WTC11 (cell line): ENCODE measurements around the gene CD37. TPM values are rescaled to one million over a fixed set of nuclear protein-coding genes. Genes with fewer than 3 reads are reported as not detected.

ENCODE experiments used
- ATAC-seq: fragments of 200-7000 bp; cut with Tn5 transposase; 2 replicates; pipeline ENCODE4 v1.10.0; 2021; ENCODE audit warnings: mild to moderate bottlenecking, moderate library complexity
- CTCF ChIA-PET: fragments of 300-600 bp; sonication (Branson Sonifier 250); formaldehyde crosslinking; loops from one replicate; lab custom pipeline; 2021; ENCODE audit warnings: antibody characterized with exemption; lab: Charles Lee
- POLR2A ChIA-PET: fragments of 350-600 bp; sonication (Branson Sonifier 250); formaldehyde crosslinking; loops from one replicate; lab custom pipeline; 2021; ENCODE audit warnings: antibody characterized with exemption; lab: Charles Lee
- DNase-seq: peaks from one replicate; pipeline ENCODE4 v3.0.0; 2021; ENCODE audit warnings: low spot score
- H3K27ac Mint-ChIP-seq: 2 replicates; pipeline ENCODE4 v1.8.0; 2021; ENCODE audit warnings: mixed read lengths
- H3K27me3 Mint-ChIP-seq: 2 replicates; pipeline ENCODE4 v1.8.0; 2021; ENCODE audit warnings: low read depth, mild to moderate bottlenecking, moderate library complexity, mixed read lengths
- H3K36me3 Mint-ChIP-seq: 2 replicates; pipeline ENCODE4 v1.8.0; 2021; ENCODE audit warnings: mixed read lengths
- H3K4me1 Mint-ChIP-seq: 2 replicates; pipeline ENCODE4 v1.8.0; 2022; ENCODE audit warnings: mixed read lengths
- H3K4me3 Mint-ChIP-seq: 2 replicates; pipeline ENCODE4 v1.8.0; 2021; ENCODE audit warnings: mild to moderate bottlenecking, moderate library complexity, mixed read lengths
- H3K9me3 Mint-ChIP-seq: 2 replicates; pipeline ENCODE4 v1.8.0; 2021; ENCODE audit warnings: mixed read lengths
- CBFB ChIP-seq: sonication (generic); formaldehyde crosslinking; IDR thresholded peaks from 2 replicates; pipeline ENCODE4 v1.8.1; 2022; ENCODE audit warnings: mild to moderate bottlenecking, low read depth, missing genetic modification reagents
- EMX1 ChIP-seq: fragments of 250-450 bp; sonication (Bioruptor Pico); IDR thresholded peaks from 2 replicates; pipeline ENCODE4 v1.8.0; 2021; ENCODE audit warnings: mild to moderate bottlenecking
- IRF2 ChIP-seq: sonication (generic); formaldehyde crosslinking; IDR thresholded peaks from 2 replicates; pipeline ENCODE4 v1.8.0; 2022; ENCODE audit warnings: low read depth, missing genetic modification reagents, borderline replicate concordance
- JAZF1 ChIP-seq: fragments of 250-450 bp; sonication (Bioruptor Pico); IDR thresholded peaks from 2 replicates; pipeline ENCODE4 v1.9.0; 2021; ENCODE audit warnings: moderate library complexity, mild to moderate bottlenecking, inconsistent platforms
- KAT7 ChIP-seq: sonication (generic); formaldehyde crosslinking; IDR thresholded peaks from 2 replicates; pipeline ENCODE4 v1.8.1; 2023; ENCODE audit warnings: missing genetic modification reagents, mild to moderate bottlenecking, borderline replicate concordance
- NFYB ChIP-seq: sonication (generic); formaldehyde crosslinking; conservative IDR thresholded peaks from 2 replicates; pipeline ENCODE4 v1.8.0; 2022; ENCODE audit warnings: low read depth, missing genetic modification reagents
- NR3C1 ChIP-seq: sonication (generic); formaldehyde crosslinking; conservative IDR thresholded peaks from 2 replicates; pipeline ENCODE4 v1.8.1; 2023; ENCODE audit warnings: low read depth, mild to moderate bottlenecking, missing genetic modification reagents
- SMAD3 ChIP-seq: sonication (generic); formaldehyde crosslinking; IDR thresholded peaks from 2 replicates; pipeline ENCODE4 v1.8.0; 2022; ENCODE audit warnings: missing genetic modification reagents, mild to moderate bottlenecking, borderline replicate concordance
- TP53 ChIP-seq: sonication (generic); formaldehyde crosslinking; IDR thresholded peaks from 2 replicates; pipeline ENCODE4 v1.8.1; 2023; ENCODE audit warnings: mild to moderate bottlenecking, missing genetic modification reagents
- ZNF121 ChIP-seq: sonication (generic); formaldehyde crosslinking; IDR thresholded peaks from 2 replicates; pipeline ENCODE4 v1.8.0; 2023; ENCODE audit warnings: missing genetic modification reagents
- ZNF317 ChIP-seq: sonication (generic); formaldehyde crosslinking; IDR thresholded peaks from 2 replicates; pipeline ENCODE4 v1.8.1; 2023; ENCODE audit warnings: low read depth, mild to moderate bottlenecking, moderate library complexity, missing genetic modification reagents, borderline replicate concordance
- ZNF396 ChIP-seq: fragments of 250-450 bp; sonication (Bioruptor Pico); IDR thresholded peaks from 2 replicates; pipeline ENCODE4 v1.8.0; 2021; ENCODE audit warnings: mild to moderate bottlenecking, moderate library complexity, borderline replicate concordance
- total RNA-seq: library from RNA; stranded (reverse); gene quantifications from 3 replicates; pipeline ENCODE4 v1.2.3, GENCODE V29; 2021
- TF ChIP-seq, protein P1 (sequence below): sonication (generic); formaldehyde crosslinking; IDR thresholded peaks from 2 replicates; pipeline ENCODE4 v1.8.1; 2023; ENCODE audit warnings: mild to moderate bottlenecking, missing genetic modification reagents, moderate library complexity
- TF ChIP-seq, protein P2 (sequence below): fragments of 200-600 bp; IDR thresholded peaks from 2 replicates; pipeline ENCODE4 v1.8.0; 2022; ENCODE audit warnings: antibody characterized with exemption
- TF ChIP-seq, protein P3 (sequence below): sonication (generic); formaldehyde crosslinking; conservative IDR thresholded peaks from 2 replicates; pipeline ENCODE4 v1.8.1; 2022; ENCODE audit warnings: mild to moderate bottlenecking, missing genetic modification reagents
- TF ChIP-seq, protein P4 (sequence below): fragments of 250-450 bp; sonication (Bioruptor Pico); IDR thresholded peaks from 2 replicates; pipeline ENCODE4 v2.1.2; 2022; ENCODE audit warnings: mild to moderate bottlenecking, moderate library complexity
- TF ChIP-seq, protein P5 (sequence below): sonication (generic); formaldehyde crosslinking; conservative IDR thresholded peaks from 2 replicates; pipeline ENCODE4 v1.8.1; 2023; ENCODE audit warnings: mild to moderate bottlenecking, low read depth, missing genetic modification reagents, moderate library complexity
- TF ChIP-seq, protein P6 (sequence below): sonication (generic); formaldehyde crosslinking; IDR thresholded peaks from 2 replicates; pipeline ENCODE4 v1.8.1; 2023; ENCODE audit warnings: mild to moderate bottlenecking, missing genetic modification reagents
- TF ChIP-seq, protein P7 (sequence below): sonication (generic); formaldehyde crosslinking; IDR thresholded peaks from 2 replicates; pipeline ENCODE4 v1.8.1; 2022; ENCODE audit warnings: low read depth, mild to moderate bottlenecking, moderate library complexity, missing genetic modification reagents, borderline replicate concordance
- TF ChIP-seq, protein P8 (sequence below): sonication (generic); formaldehyde crosslinking; IDR thresholded peaks from 2 replicates; pipeline ENCODE4 v1.8.1; 2022; ENCODE audit warnings: mild to moderate bottlenecking, missing genetic modification reagents, moderate library complexity, borderline replicate concordance

The CD37 gene
- total RNA-seq, 1 experiment from 2014 or later = 1.6 TPM

DNA sequence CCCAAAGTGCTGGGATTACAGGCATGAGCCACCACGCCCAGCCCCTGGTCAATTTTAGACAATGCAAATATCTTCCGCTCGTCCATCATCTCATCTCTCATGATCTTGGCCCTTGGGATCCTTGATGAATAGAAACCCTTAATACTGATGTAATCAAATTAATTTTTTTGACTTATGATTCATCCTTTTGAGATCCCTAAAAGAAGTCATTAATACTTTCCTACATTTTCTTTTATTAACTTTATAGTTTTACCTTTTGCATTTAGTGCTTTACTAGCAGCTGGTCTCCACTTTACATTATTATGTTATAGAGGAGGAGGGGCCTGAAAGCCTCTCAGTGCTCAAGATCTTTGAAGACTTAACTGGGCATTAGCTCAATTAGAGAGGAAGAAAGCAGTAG, 45.2 kb downstream of the CD37 start:
- Mint-ChIP-seq H3K36me3 (peaks cover 2% of the 10 kb centered on the region; the same call in 1 of the 2 replicates), H3K4me1 (no peaks in the 10 kb centered on the region), H3K4me3 (no peak overlapping the region), H3K27me3 (peaks cover 24% of the 10 kb centered on the region), H3K27ac (no peak overlapping the region), H3K9me3 (peaks cover 18% of the 10 kb centered on the region)
- ATAC-seq (no peak), DNase-seq (no peak)
- ChIA-PET POLR2A (no interaction called here), CTCF (no interaction called here)
- TF ChIP-seq NR3C1 (no peak), IRF2 (CRISPR knock-in tag) (no peak), CBFB (CRISPR knock-in tag) (no peak), KAT7 (CRISPR knock-in tag) (no peak), ZNF396 (CRISPR knock-in tag) (no peak), NFYB (no peak), JAZF1 (CRISPR knock-in tag) (no peak)
- TF ChIP-seq, protein P1, sequence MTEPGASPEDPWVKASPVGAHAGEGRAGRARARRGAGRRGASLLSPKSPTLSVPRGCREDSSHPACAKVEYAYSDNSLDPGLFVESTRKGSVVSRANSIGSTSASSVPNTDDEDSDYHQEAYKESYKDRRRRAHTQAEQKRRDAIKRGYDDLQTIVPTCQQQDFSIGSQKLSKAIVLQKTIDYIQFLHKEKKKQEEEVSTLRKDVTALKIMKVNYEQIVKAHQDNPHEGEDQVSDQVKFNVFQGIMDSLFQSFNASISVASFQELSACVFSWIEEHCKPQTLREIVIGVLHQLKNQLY = no peak
- TF ChIP-seq, protein P2, sequence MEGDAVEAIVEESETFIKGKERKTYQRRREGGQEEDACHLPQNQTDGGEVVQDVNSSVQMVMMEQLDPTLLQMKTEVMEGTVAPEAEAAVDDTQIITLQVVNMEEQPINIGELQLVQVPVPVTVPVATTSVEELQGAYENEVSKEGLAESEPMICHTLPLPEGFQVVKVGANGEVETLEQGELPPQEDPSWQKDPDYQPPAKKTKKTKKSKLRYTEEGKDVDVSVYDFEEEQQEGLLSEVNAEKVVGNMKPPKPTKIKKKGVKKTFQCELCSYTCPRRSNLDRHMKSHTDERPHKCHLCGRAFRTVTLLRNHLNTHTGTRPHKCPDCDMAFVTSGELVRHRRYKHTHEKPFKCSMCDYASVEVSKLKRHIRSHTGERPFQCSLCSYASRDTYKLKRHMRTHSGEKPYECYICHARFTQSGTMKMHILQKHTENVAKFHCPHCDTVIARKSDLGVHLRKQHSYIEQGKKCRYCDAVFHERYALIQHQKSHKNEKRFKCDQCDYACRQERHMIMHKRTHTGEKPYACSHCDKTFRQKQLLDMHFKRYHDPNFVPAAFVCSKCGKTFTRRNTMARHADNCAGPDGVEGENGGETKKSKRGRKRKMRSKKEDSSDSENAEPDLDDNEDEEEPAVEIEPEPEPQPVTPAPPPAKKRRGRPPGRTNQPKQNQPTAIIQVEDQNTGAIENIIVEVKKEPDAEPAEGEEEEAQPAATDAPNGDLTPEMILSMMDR = no peak
- TF ChIP-seq, protein P3, sequence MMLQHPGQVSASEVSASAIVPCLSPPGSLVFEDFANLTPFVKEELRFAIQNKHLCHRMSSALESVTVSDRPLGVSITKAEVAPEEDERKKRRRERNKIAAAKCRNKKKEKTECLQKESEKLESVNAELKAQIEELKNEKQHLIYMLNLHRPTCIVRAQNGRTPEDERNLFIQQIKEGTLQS = no peak

DNA sequence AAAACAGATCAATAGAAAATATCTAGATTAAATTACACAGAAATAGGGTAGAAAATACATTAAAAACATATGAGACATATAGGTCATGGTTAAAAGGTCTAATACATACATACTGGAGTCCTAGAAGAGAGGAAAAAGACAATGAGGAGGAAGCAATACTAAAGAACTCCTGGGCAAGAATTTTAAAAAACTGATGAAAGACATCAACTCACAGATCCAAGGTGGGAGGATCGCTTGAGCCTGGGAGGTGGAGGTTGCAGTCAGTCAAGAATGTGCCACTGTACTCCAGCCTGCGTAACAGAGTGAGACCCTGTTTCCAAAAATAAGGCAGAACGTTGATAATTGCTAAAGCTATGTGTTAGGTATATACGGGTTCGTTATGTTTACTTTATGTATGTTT, 47.4 kb downstream of the CD37 start:
- Mint-ChIP-seq H3K4me3 (no peak overlapping the region), H3K27ac (no peak overlapping the region), H3K27me3 (peaks cover 14% of the 10 kb centered on the region), H3K4me1 (no peaks in the 10 kb centered on the region; the same call in 1 of the 2 replicates), H3K9me3 (peaks cover 18% of the 10 kb centered on the region), H3K36me3 (peaks cover 2% of the 10 kb centered on the region; the same call in 1 of the 2 replicates)
- CTCF ChIA-PET = interaction anchor here (1.4 kb wide), 1 partner anchor 93 kb away, joined by 4 read pairs; no protein-coding TSS in a partner anchor
- POLR2A ChIA-PET = no interaction called here
- no peak for DNase-seq
- ATAC-seq = no peak
- TF ChIP-seq, protein P4, sequence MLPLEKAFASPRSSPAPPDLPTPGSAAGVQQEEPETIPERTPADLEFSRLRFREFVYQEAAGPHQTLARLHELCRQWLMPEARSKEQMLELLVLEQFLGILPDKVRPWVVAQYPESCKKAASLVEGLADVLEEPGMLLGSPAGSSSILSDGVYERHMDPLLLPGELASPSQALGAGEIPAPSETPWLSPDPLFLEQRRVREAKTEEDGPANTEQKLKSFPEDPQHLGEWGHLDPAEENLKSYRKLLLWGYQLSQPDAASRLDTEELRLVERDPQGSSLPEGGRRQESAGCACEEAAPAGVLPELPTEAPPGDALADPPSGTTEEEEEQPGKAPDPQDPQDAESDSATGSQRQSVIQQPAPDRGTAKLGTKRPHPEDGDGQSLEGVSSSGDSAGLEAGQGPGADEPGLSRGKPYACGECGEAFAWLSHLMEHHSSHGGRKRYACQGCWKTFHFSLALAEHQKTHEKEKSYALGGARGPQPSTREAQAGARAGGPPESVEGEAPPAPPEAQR (CRISPR knock-in tag) = no peak
- TF ChIP-seq ZNF121 (CRISPR knock-in tag) = no peak
- no peak for TF ChIP-seq SMAD3 (CRISPR knock-in tag)
- TF ChIP-seq, protein P5, sequence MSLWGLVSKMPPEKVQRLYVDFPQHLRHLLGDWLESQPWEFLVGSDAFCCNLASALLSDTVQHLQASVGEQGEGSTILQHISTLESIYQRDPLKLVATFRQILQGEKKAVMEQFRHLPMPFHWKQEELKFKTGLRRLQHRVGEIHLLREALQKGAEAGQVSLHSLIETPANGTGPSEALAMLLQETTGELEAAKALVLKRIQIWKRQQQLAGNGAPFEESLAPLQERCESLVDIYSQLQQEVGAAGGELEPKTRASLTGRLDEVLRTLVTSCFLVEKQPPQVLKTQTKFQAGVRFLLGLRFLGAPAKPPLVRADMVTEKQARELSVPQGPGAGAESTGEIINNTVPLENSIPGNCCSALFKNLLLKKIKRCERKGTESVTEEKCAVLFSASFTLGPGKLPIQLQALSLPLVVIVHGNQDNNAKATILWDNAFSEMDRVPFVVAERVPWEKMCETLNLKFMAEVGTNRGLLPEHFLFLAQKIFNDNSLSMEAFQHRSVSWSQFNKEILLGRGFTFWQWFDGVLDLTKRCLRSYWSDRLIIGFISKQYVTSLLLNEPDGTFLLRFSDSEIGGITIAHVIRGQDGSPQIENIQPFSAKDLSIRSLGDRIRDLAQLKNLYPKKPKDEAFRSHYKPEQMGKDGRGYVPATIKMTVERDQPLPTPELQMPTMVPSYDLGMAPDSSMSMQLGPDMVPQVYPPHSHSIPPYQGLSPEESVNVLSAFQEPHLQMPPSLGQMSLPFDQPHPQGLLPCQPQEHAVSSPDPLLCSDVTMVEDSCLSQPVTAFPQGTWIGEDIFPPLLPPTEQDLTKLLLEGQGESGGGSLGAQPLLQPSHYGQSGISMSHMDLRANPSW (CRISPR knock-in tag) = no peak
- TF ChIP-seq EMX1 (CRISPR knock-in tag) = no peak
- TF ChIP-seq ZNF317 (CRISPR knock-in tag) = no peak
- no peak for TF ChIP-seq NR3C1
- TF ChIP-seq, protein P6, sequence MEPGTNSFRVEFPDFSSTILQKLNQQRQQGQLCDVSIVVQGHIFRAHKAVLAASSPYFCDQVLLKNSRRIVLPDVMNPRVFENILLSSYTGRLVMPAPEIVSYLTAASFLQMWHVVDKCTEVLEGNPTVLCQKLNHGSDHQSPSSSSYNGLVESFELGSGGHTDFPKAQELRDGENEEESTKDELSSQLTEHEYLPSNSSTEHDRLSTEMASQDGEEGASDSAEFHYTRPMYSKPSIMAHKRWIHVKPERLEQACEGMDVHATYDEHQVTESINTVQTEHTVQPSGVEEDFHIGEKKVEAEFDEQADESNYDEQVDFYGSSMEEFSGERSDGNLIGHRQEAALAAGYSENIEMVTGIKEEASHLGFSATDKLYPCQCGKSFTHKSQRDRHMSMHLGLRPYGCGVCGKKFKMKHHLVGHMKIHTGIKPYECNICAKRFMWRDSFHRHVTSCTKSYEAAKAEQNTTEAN (CRISPR knock-in tag) = no peak
- TF ChIP-seq, protein P7, sequence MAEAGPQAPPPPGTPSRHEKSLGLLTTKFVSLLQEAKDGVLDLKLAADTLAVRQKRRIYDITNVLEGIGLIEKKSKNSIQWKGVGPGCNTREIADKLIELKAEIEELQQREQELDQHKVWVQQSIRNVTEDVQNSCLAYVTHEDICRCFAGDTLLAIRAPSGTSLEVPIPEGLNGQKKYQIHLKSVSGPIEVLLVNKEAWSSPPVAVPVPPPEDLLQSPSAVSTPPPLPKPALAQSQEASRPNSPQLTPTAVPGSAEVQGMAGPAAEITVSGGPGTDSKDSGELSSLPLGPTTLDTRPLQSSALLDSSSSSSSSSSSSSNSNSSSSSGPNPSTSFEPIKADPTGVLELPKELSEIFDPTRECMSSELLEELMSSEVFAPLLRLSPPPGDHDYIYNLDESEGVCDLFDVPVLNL (CRISPR knock-in tag) = no peak
- TF ChIP-seq TP53 (CRISPR knock-in tag) = no peak
- TF ChIP-seq, protein P8, sequence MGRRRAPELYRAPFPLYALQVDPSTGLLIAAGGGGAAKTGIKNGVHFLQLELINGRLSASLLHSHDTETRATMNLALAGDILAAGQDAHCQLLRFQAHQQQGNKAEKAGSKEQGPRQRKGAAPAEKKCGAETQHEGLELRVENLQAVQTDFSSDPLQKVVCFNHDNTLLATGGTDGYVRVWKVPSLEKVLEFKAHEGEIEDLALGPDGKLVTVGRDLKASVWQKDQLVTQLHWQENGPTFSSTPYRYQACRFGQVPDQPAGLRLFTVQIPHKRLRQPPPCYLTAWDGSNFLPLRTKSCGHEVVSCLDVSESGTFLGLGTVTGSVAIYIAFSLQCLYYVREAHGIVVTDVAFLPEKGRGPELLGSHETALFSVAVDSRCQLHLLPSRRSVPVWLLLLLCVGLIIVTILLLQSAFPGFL (CRISPR knock-in tag) = no peak
- no peak for TF ChIP-seq ZNF396 (CRISPR knock-in tag)
